HG03378 (cell line): ENCODE measurements around the gene DNAH8.
"Not testable (repeated sequence)": the region's sequence is repeated elsewhere in the genome, so short reads cannot be mapped to it uniquely, and the experiment has no call there.

Source experiments
- ATAC-seq: cut with Tn5 transposase; IDR thresholded peaks from one replicate; pipeline ENCODE4 v1.9.1; 2021; ENCODE audit warnings: mild to moderate bottlenecking, moderate library complexity; ENCODE audit not compliant: unreplicated experiment

DNAH8 gene

DNA sequence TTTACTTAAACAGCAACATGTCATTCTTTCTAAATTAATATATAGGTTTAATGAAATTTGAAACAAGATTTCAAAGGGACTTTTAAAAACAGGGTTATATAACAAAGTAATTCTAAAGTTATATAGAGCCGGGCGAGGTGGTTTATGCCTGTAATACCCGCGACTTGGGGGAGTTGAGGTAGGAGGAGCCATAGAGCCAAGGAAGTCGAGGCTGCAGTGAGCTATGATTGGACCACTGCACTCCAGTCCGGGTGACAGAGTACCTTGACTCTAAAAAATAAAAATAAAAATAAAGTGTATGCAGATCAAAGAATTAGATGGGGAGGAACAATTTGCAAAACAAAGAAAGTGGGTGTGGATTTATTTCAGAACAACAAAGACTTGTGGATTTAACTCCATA is 182.4 kb downstream of the DNAH8 start:
- ATAC-seq, result no peak

DNA sequence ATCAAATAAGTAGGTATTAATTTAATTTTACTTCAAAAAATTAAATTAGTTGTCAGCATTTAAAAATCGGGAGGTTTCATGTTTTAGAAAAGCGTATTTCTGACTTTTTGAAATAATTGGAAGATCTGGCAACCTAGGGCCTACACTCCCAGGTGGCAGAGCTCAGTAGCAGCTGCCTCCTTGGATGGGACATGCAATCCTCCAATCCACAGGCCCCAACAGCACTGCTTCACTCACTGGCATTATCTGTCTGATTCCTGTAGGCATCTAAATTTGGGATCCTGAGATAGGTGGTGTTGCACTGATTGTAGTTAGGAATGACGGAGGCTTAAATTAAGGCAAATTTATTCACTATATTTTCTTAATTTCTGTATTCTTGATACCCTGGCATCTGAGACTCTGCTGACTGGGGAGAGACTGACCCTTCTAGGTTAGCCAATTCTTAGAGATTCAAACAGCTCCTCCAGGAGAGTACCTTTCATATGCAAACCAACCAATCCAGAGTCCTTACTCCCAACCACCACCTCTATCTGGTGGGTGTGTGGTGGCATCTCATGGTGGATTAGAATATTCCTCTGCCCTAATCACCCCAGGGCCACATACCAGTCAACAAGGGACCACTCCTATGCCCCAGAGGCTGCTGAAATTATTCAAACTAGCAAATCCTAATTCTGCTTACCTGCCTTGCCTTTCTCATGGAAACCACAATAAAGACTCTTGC is 186.9 kb downstream of the DNAH8 start:
- no peak for ATAC-seq

GRCh38 chr6:38906582-38906981 is 191.5 kb downstream of the DNAH8 start:
- ATAC-seq, result no peak

GRCh38 chr6:38907264-38907663 is 192.2 kb downstream of the DNAH8 start:
- ATAC-seq, result no peak

- ATAC-seq, result no peak
Observed at GRCh38 chr6:38909015-38909730, 194.1 kb downstream of the DNAH8 start.

DNA sequence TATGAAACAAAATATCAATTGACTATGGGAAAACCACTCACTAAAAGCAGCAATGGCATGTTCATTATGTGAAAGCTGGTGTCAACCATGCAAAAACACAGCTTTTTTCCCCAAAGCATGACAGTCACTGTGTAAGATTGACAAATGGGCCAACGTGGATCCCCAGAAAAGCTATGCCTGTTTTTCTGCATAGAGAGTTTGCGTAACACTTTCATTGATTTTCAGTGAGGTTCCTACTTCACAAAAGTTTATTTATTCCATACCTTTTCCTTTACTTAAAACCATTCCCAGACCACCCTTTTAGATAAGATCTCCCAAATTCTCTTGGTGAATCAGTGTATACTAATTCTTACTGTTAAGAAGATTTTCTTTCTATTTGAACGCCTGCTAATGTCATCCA is 195.1 kb downstream of the DNAH8 start:
- ATAC-seq, result no peak

DNA sequence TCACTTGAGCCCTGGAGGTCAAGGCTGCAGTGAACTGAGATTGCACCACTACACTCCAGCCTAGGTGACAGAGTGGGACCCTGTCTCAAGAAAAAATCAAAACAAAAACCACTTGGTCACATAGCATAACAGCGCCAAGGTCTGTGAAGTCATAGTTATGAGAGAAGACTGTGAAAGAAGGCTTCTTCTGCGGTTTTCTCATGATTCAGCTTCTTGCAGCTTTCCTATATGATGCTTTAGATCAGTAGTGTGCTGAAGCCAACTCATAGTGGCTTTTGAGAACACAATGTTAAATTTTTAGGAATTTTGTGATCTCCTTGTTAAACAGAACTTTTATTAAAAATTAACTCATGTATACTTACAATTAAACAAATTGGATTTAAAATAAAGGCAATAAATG is 197.3 kb downstream of the DNAH8 start:
- ATAC-seq, result no peak

DNA sequence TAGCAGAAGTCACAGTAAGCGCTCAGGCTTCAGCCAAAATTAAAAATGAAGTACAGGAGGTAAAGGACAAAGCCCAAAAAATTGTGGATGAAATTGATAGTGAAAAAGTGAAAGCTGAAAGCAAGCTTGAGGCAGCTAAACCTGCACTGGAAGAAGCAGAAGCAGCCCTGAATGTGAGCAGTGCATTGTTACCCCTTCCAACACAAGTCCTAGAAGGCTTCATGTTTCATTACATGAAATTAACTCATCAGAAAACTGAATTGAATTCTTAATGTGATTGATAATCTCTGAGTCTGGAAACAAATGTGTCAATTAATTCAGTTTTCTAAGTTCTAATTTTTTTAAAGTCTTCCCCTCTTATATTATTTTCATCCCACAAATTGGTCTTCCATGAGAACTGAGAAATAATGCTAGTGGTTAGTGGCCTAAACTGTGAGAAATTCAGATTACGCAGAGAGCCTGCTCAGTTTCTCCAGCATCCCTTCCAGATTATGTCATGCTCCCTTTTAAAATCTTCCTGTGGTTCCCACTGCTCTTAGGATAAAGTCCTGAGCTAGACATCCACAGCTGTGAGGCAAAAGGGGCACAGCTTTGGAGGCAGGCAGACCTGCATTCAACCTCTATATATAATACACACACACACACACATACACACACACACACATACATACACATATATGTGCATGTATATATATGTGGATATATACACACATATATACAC is 200.3 kb downstream of the DNAH8 start:
- no peak for ATAC-seq

DNA sequence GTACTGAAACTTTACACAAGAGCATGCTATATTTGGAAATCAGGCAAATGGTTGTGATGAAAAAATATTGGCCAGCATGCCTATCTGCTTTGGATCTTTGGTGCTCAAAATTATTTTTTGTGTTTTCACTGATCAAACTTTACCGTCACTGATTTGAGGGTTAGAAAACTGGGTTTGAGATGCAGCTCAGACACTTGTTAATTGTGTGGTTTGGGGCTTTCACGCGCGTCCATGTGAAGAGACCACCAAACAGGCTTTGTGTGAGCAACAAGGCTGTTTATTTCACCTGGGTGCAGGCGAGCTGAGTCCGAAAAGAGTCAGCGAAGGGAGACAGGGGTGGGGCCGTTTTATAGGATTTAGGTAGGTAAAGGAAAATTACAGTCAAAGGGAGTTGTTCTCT is 206.4 kb downstream of the DNAH8 start:
- ATAC-seq, result not testable (repeated sequence)

- ATAC-seq, result no peak
Observed at GRCh38 chr6:38924791-38925509, 209.8 kb downstream of the DNAH8 start.

DNA sequence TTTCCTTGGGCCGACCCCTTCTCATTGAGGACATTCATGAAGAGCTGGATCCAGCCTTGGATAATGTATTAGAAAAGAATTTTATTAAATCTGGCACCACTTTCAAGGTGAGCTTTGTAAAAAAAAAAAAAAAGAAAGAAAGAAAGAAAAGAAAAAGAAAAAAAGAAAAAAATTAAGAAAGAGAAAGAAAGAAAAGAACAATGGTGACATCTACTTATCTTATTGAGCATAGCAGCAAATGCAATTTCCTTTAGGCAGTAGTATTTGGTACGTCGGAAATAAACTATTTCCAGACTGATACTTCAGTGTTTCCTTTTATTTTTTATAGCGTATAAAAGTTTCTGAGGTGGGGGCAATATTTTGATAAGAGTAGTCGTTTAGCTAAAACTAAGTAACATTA is 214.4 kb downstream of the DNAH8 start:
- no peak for ATAC-seq

DNA sequence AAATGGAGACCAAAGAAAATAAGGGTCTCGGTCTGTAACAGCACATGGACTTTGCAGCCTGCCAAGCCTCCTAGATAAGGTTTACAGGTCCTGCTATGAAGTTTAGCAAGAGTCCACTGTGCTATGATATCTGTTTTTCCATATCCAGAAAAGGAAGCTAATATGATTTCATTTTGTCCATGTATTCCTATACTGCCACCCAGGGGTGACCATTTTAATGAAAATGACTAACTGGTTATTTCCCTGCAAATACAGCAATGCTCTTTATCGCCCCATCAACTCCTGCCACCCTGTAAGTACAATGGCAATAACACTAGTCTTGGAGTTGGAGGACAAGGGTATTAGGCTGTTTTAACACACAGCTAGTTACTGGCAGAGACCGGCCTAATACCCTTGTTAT is 218.3 kb downstream of the DNAH8 start:
- ATAC-seq, result no peak

- no peak for ATAC-seq
Observed at GRCh38 chr6:38935051-38935450, 219.9 kb downstream of the DNAH8 start.

GRCh38 chr6:38937839-38938613 is 222.9 kb downstream of the DNAH8 start:
- no peak for ATAC-seq

- ATAC-seq, result no peak
Observed at GRCh38 chr6:38938741-38939140, 223.6 kb downstream of the DNAH8 start.

GRCh38 chr6:38942442-38942841 is 227.3 kb downstream of the DNAH8 start:
- ATAC-seq, result no peak

DNA sequence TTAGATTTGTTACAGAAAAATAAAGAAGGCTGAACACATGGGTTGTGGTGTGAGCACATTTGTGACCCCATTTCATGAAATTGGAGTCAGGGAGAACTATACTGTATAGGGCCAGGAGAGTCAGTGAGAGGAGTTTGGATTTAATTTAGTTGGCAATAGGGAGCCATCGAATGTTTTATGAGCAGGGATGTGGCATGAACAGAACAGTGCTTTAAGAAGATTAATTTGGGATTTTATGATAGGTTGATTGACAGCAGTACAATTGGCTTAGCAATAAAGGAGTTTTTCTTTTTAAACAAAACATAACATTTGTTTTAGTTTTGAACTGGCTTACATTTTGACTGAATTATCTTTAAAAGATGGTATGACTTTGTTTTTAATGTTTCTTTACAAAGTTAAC is 227.9 kb downstream of the DNAH8 start:
- ATAC-seq, result no peak

DNA sequence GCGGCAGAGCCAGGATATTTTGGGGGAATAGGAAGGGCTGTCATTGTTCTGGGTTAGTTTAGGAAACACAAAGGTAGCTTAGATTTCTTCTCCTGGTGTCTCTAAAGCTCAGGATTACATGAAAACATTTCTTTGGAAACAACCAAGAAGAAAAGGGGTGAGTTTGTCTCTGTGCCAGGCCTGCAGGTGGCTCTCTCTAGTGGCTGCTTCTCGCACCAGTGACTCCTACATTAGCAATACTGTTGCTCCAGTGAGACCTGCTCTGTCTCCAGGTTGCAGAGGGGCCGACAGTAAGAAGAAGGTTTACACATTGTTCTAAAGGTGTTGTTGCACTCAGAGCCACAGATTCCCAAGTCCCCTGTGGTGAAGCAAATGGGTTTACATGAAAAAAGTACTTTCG is 228.9 kb downstream of the DNAH8 start:
- ATAC-seq, result no peak

- ATAC-seq, result no peak
Observed at GRCh38 chr6:38944655-38945279, 229.7 kb downstream of the DNAH8 start.

- ATAC-seq, result no peak
Observed at GRCh38 chr6:38955861-38956260, 240.8 kb downstream of the DNAH8 start.
